Activated naive CD8-positive, alpha-beta T cell (primary cell): Measurements from ENCODE around the gene DNAJB7.
"Not testable (repeated sequence)": the region's sequence is repeated elsewhere in the genome, so short reads cannot be mapped to it uniquely, and the experiment has no call there.

Source experiments
- H3K27ac Mint-ChIP-seq: one replicate; pipeline ENCODE4 v1.8.0; 2021; ENCODE audit warnings: mixed read lengths
- H3K27me3 Mint-ChIP-seq: one replicate; pipeline ENCODE4 v1.8.0; 2021; ENCODE audit warnings: mixed read lengths
- H3K36me3 Mint-ChIP-seq: one replicate; pipeline ENCODE4 v1.8.0; 2021; ENCODE audit warnings: mixed read lengths
- H3K4me1 Mint-ChIP-seq: one replicate; pipeline ENCODE4 v1.8.0; 2021; ENCODE audit warnings: low read depth, mixed read lengths
- H3K4me3 Mint-ChIP-seq: one replicate; pipeline ENCODE4 v1.8.0; 2021; ENCODE audit warnings: mild to moderate bottlenecking, mixed read lengths
- H3K9me3 Mint-ChIP-seq: one replicate; pipeline ENCODE4 v1.8.0; 2021; ENCODE audit warnings: low read depth, mixed read lengths

The DNAJB7 gene

DNA sequence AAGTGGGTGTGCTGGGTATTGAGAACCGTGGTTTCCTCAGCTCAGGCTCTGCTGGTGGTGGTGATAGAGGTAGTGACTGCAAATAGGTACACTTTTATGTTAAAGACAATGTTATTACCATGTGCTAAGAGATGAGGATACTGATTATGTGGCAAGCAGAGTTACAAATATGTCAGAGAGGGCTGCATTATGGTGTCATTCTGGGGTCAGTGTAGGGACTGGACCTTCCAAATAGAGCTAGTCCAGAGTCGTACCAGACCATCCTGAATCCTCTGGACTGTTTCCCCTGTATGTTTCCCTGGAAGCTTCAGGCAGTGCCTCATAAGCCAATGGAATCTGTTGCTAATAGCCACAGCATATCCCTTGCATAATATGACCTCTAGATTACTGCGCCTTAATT lies at the start of gene DNAJB7:
TSS of gene DNAJB7 (minus strand) at position 101 of the 400 bp plus-strand sequence. CDS start 119 bp downstream, outside the sequence.
- H3K27ac Mint-ChIP-seq = peak within 1 kb of the TSS; percentile 68
- peaks cover 11% of the 10 kb centered on the region for H3K36me3 Mint-ChIP-seq

DNA sequence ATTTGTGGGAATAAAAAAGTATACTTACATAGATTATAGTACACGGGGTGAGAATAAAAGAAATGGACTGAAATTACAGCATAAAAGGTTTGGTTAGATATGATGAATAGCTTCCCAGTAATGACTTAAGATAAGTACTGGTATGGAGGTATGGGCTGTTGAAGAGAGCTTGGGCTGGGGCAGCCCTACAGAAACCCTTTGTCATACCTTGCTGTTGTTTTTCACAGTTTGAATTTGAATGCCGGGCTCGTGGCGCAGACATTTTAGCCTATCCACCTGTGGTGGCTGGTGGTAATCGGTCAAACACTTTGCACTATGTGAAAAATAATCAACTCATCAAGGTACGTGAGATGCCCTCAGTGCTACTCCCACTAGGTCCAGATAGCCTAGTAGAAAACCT lies 47.0 kb upstream of the DNAJB7 start:
- no peaks in the 10 kb centered on the region for H3K27me3 Mint-ChIP-seq
- H3K4me1 Mint-ChIP-seq = no peaks in the 10 kb centered on the region
- H3K27ac Mint-ChIP-seq = no peak overlapping the region
- no peak overlapping the region for H3K4me3 Mint-ChIP-seq
- H3K36me3 Mint-ChIP-seq = peaks cover 7% of the 10 kb centered on the region
- H3K9me3 Mint-ChIP-seq = no peaks in the 10 kb centered on the region

More for the DNA sequence above, at the start of gene DNAJB7:
- peaks cover 56% of the 10 kb centered on the region for H3K4me1 Mint-ChIP-seq
- H3K4me3 Mint-ChIP-seq = peak within 1 kb of the TSS; percentile 27
- no peaks in the 10 kb centered on the region for H3K9me3 Mint-ChIP-seq
- H3K27me3 Mint-ChIP-seq = no peaks in the 10 kb centered on the region

DNA sequence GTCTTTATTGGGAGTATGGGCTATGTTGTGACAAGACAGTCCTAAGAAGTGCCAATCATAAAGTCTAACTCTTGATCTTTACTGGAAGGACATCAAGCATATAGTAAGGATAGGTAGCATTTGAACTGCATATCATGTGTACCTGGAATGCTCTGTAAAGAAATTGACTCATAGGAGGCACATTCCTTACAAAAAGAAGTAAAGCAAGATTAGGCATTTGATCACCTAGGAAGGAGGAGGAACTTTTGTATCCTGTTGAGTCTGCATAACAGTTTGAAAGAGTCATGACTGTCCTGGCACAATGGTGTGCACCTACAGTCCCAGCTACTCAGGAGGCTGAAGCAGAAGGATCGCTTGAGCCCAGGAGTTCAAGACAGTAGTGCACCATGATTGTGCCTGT lies 42.2 kb upstream of the DNAJB7 start:
- no peaks in the 10 kb centered on the region for H3K27me3 Mint-ChIP-seq
- H3K4me3 Mint-ChIP-seq = no peak overlapping the region
- H3K27ac Mint-ChIP-seq = no peak overlapping the region

DNA sequence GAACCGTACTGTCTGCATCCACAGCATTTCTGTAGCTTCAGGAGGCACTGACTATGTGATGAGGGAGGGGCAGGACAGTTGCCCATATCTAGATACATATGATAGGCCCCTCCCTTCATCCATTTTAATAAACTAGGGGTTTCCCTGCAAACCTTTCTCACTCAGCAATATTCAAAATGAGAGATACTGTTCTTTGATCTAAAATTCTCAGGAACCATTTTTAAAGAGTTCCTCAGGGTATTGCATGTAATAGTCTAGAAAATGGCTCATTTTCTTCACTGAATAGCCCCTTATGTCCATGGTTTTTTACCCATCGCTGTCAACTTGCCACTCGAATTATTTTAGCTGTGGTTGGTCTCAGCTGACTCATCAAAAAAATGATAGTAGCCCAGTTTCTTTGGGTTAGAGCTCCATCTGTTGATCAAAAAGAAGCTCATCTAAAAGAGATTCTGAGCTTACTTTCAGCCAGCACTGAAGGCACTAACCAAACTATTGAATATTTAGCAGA lies 37.0 kb upstream of the DNAJB7 start:
- peak overlapping the region; percentile 86 for H3K27ac Mint-ChIP-seq
- H3K9me3 Mint-ChIP-seq = no peaks in the 10 kb centered on the region

More for the DNA sequence above, 42.2 kb upstream of the DNAJB7 start:
- H3K4me1 Mint-ChIP-seq = peaks cover 3% of the 10 kb centered on the region
- H3K9me3 Mint-ChIP-seq = no peaks in the 10 kb centered on the region
- H3K36me3 Mint-ChIP-seq = peaks cover 3% of the 10 kb centered on the region

DNA sequence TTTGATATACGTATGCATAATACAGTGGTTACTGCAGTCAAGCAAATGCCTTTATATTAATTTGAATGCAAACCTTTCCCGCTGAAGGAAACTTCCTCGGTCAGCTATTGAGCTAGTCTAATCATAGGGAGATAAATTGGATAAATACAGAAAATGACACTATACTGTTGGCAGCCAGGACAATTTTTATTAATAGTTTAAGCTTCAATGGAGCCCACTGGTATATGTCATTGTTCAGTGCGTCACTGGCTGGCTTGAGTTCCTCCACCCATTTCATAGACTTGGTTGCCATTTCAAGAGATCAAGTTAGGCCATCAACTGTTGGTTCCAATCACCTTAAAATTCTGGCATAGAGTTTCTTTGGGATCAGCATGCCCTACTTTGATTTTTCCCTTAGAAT lies 32.5 kb upstream of the DNAJB7 start:
- Mint-ChIP-seq H3K4me3 (no peak overlapping the region), H3K36me3 (no peaks in the 10 kb centered on the region), H3K4me1 (peaks cover 6% of the 10 kb centered on the region), H3K9me3 (no peaks in the 10 kb centered on the region), H3K27me3 (no peaks in the 10 kb centered on the region), H3K27ac (no peak overlapping the region)

More for the DNA sequence above, 37.0 kb upstream of the DNAJB7 start:
- H3K36me3 Mint-ChIP-seq = no peaks in the 10 kb centered on the region
- H3K4me1 Mint-ChIP-seq = peaks cover 6% of the 10 kb centered on the region
- H3K27me3 Mint-ChIP-seq = no peaks in the 10 kb centered on the region
- peak overlapping the region; percentile 35 for H3K4me3 Mint-ChIP-seq

DNA sequence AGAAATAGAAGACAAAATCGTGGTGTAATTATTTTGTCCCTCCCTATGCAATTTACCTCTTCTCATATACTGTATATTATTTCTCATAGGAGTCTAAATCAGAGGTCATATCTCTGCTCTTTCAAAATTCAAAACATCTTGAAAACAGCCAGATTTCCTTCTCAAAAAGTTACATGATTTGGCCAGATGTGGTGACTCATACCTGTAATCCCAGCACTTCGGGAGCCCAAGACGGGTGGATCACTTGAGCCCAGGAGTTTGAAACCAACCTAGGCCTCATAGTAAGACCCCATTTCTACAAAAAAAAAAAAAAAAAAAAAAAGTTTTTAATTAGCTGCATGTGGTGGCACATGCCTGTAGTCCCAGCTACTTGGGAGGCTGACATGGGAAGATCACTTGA lies 29.0 kb upstream of the DNAJB7 start:
- no peaks in the 10 kb centered on the region for H3K27me3 Mint-ChIP-seq
- no peak overlapping the region for H3K27ac Mint-ChIP-seq
- H3K4me1 Mint-ChIP-seq = no peaks in the 10 kb centered on the region
- no peaks in the 10 kb centered on the region for H3K9me3 Mint-ChIP-seq
- H3K36me3 Mint-ChIP-seq = peaks cover 5% of the 10 kb centered on the region
- H3K4me3 Mint-ChIP-seq = no peak overlapping the region

DNA sequence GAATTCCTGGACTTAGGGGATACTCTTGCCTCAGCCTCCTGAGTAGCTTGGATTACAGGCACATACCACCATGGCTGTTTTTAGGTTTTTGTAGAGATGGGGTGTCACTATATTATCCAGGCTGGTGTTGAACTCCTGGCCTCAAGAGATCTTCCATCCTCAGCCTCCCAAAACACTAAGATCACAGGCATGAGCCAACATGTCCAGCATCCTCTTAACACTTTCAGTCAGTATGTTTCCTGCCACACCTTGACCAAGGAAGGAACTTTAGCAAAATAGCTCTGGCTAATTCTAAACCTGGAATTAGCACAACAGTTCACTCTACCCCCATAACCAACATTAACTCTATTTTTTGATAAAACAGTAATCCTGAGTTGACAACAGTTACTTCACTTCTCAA lies 27.2 kb upstream of the DNAJB7 start:
- Mint-ChIP-seq H3K36me3 (peaks cover 5% of the 10 kb centered on the region), H3K9me3 (no peaks in the 10 kb centered on the region), H3K4me1 (no peaks in the 10 kb centered on the region), H3K27ac (no peak overlapping the region), H3K4me3 (no peak overlapping the region), H3K27me3 (no peaks in the 10 kb centered on the region)

DNA sequence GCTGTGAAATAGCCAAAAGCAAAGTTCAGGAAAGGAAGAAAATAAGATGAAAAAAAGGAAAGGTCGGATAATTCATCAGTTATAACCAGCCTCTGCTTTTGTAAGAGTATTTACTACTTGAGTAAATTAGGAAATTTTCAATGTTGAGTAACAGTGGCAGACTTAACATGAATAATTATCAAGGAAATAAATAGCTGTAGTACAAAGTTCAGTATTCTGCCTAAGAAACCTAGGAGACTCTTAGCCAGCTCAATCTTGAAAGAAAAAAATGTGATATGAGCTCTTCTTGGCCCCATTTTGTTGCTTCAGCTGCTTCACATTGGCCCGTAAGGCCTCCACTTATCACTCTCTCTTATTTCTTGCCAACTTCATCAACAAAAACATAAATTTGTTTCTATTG lies 17.0 kb upstream of the DNAJB7 start:
- H3K36me3 Mint-ChIP-seq = peaks cover 8% of the 10 kb centered on the region
- H3K9me3 Mint-ChIP-seq = no peaks in the 10 kb centered on the region
- no peaks in the 10 kb centered on the region for H3K27me3 Mint-ChIP-seq
- H3K4me3 Mint-ChIP-seq = no peak overlapping the region
- no peaks in the 10 kb centered on the region for H3K4me1 Mint-ChIP-seq
- no peak overlapping the region for H3K27ac Mint-ChIP-seq

DNA sequence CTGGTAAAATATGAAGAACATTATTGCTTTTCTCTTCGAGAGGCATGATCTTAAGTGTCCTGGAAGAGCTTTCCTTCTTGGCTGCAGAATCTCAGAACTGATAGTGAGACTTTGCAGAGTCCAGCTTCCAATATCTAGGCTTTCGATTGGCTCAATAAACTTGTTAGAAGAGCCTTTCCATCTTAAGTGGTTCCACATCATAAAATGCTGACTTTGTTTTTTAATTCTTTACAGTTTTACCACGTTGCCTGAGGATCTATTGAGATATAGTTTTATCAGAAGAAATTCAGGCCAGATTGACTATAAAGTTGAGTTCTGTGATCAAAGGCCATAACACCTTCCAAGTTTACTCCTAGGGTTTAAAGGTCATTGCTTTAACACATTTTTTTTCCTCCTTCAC lies 15.6 kb upstream of the DNAJB7 start:
- Mint-ChIP-seq H3K9me3 (no peaks in the 10 kb centered on the region), H3K4me1 (no peaks in the 10 kb centered on the region), H3K27ac (no peak overlapping the region), H3K4me3 (no peak overlapping the region), H3K36me3 (peaks cover 8% of the 10 kb centered on the region), H3K27me3 (no peaks in the 10 kb centered on the region)

DNA sequence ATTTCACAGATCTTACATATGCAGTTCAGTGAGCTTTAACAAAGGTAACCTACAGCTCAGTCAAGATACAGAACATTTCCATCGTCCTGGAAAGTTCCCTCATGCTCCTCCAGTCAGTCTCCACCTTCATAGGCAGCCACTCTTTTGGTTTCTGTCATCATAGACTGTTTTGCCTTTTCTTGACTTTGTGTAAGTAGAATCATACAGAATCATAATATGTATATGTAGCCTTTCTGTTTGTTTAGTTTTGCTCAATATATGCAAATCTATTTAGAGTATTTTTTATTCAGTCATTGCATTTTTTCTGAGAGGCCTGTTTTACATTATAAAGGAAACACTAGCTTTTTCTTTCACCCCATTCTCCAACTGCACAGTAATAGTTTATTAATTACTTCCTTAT lies 15.0 kb upstream of the DNAJB7 start:
- Mint-ChIP-seq H3K9me3 (no peaks in the 10 kb centered on the region), H3K4me1 (no peaks in the 10 kb centered on the region), H3K4me3 (no peak overlapping the region), H3K36me3 (peaks cover 7% of the 10 kb centered on the region), H3K27ac (no peak overlapping the region), H3K27me3 (no peaks in the 10 kb centered on the region)

DNA sequence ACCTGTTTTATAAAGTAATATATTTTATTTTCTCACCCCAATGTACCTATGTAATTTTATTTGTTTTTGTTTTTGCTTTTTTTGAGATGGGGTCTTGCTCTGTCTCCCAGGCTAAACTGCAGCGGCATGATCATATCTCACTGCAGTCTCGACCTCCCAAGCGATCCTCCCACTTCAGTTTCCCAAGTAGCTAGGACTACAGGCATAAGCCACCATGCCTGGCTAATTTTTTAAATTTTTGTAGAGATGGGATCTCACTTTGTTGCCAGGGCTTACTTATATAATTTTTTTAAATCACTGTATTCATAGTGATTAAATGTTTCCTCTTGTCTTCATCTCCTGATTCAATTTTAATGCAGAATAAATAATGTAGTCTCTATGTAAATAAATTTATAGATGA lies 13.2 kb upstream of the DNAJB7 start:
- Mint-ChIP-seq H3K9me3 (no peaks in the 10 kb centered on the region), H3K36me3 (peaks cover 4% of the 10 kb centered on the region), H3K4me3 (no peak overlapping the region), H3K27me3 (no peaks in the 10 kb centered on the region), H3K27ac (no peak overlapping the region), H3K4me1 (no peaks in the 10 kb centered on the region)

DNA sequence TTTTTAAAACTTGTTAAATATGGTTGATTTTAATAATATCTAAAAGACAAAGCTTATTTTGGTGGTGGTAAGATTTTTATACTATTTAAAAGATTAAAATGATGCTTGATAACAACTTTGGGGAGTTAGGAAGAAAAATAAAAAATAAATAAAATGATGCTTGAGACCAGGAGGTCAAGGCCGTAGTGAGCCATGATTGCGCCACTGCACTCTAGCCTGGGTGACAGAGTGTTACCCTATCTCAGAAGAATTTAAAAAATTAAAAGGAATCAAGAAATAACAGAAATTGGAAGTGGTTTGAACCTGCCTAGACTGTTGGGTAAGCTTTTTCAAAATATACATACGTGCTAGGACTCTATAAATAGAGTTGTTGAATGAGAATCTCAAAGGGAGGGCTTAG lies 12.1 kb upstream of the DNAJB7 start:
- H3K27me3 Mint-ChIP-seq = no peaks in the 10 kb centered on the region
- H3K36me3 Mint-ChIP-seq = peaks cover 4% of the 10 kb centered on the region
- no peak overlapping the region for H3K4me3 Mint-ChIP-seq
- no peak overlapping the region for H3K27ac Mint-ChIP-seq
- H3K9me3 Mint-ChIP-seq = no peaks in the 10 kb centered on the region
- H3K4me1 Mint-ChIP-seq = no peaks in the 10 kb centered on the region

DNA sequence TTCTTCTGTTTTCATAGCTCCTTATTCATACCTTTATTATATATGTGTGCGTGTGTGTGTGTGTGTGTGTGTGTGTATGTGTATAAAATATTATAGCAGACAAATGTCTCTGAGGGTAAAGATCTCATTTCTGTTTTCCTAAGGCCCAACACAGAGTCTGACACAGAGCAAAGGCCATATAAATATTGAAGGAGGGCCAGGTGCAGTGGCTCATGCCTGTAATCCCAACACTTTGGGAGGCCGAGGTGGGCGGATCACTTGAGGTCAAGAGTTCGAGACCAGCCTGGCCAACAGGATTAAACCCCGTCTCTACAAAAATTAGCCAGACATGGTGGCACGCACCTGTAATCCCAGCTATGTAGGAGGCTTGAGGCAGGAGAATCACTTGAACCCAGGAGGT lies 6.5 kb upstream of the DNAJB7 start:
- not testable (repeated sequence) for H3K9me3 Mint-ChIP-seq, H3K4me3 Mint-ChIP-seq, H3K27me3 Mint-ChIP-seq, H3K27ac Mint-ChIP-seq, H3K36me3 Mint-ChIP-seq
- H3K4me1 Mint-ChIP-seq = peaks cover 24% of the 10 kb centered on the region

DNA sequence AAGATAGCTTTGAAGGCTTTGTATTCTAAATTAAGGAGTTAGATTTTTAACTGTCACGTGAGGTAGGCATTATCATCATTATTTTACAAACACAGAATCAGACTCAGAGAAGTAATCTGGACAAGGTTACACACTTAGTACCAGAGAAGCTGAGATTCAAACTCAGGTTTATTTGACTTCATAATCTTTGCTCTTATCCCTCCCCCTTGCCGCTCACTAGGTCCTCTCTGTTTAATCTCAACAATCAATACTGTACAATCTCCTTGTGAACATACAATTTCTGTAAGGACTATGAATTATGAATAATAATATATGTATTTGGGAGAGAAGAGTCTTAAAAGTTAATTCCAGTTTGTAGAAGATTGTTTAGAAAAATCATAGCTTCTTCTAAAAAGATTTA lies 5.2 kb upstream of the DNAJB7 start:
- Mint-ChIP-seq H3K27ac (no peak overlapping the region), H3K27me3 (no peaks in the 10 kb centered on the region)

DNA sequence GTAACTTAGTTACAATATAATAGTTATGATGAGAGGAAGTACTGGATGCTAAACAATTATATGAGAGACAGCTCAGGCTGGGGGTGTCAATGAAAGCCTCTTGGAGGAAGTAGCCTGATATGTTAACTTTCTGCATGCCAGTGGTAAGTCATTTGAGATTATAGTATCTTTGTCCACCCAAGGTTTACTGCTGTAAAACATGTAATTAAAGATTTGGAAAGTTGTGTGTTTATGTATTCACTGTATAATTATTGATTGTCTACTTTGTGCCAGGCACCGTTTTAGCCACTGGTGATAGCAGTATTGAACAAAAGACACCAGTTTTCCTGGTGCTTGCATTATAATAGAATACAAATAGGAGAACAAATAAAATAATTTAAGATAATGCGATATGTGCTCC lies 624 bp upstream of the DNAJB7 start:
- no peaks in the 10 kb centered on the region for H3K27me3 Mint-ChIP-seq
- H3K4me1 Mint-ChIP-seq = peaks cover 55% of the 10 kb centered on the region
- no peak overlapping the region for H3K4me3 Mint-ChIP-seq
- H3K27ac Mint-ChIP-seq = no peak overlapping the region
- no peaks in the 10 kb centered on the region for H3K9me3 Mint-ChIP-seq
- H3K36me3 Mint-ChIP-seq = peaks cover 11% of the 10 kb centered on the region

More for the DNA sequence above, 5.2 kb upstream of the DNAJB7 start:
- H3K4me3 Mint-ChIP-seq = no peak overlapping the region
- peaks cover 4% of the 10 kb centered on the region for H3K36me3 Mint-ChIP-seq
- peaks cover 34% of the 10 kb centered on the region for H3K4me1 Mint-ChIP-seq
- H3K9me3 Mint-ChIP-seq = no peaks in the 10 kb centered on the region

DNA sequence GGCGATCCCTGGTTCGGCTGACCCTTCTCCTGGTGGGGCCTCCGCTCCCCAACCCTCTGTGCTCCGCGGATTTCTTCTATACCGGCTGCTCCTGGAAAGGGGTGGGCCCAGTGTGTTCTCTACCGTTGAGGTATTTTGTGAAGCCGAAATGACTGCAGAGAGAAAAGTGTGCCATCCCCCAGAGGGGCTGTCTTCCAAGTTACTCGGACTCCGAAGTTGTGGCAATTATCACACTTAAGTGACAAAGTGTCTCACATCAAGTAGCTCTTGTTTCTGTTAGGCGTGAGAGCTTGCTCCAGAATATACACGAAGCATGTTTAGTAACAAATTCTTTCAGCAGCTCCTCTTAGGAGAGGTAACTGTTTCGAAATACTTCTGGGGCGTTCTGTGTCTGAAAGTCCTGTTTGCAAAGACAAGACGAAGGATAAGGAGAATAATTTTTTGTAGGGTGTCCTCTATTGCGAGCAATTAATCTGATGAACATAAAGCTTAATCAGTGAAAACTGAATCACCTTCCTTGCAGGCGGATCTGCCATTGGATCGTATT lies 4.5 kb downstream of the DNAJB7 start:
- peaks cover 54% of the 10 kb centered on the region for H3K4me1 Mint-ChIP-seq
- peaks cover 11% of the 10 kb centered on the region for H3K36me3 Mint-ChIP-seq

More for the DNA sequence above, 4.5 kb downstream of the DNAJB7 start:
- Mint-ChIP-seq H3K9me3 (no peaks in the 10 kb centered on the region), H3K27me3 (no peaks in the 10 kb centered on the region), H3K27ac (peak overlapping the region; percentile 100), H3K4me3 (peak overlapping the region; percentile 99)
